ENCODE measurements around the gene NTHL1.

GRCh38 chr16:1990101-1990350 lies 57.6 kb downstream of the NTHL1 start:
- TF ChIP-seq L3MBTL2 (conservative IDR thresholded peaks at IDR 0.05) (no peak), TARDBP (IDR thresholded peaks at IDR 0.05) (no peak)

Measured in HEK293T (cell line).